ENCODE results near the gene PLEKHG4B. TPM values are rescaled to one million over a fixed set of nuclear protein-coding genes. Genes with fewer than 3 reads are reported as not detected.

The PLEKHG4B gene
- total RNA-seq, 4 donors from 2014 or later, result 5.5 to 10.9 (median 7.1) TPM

DNA sequence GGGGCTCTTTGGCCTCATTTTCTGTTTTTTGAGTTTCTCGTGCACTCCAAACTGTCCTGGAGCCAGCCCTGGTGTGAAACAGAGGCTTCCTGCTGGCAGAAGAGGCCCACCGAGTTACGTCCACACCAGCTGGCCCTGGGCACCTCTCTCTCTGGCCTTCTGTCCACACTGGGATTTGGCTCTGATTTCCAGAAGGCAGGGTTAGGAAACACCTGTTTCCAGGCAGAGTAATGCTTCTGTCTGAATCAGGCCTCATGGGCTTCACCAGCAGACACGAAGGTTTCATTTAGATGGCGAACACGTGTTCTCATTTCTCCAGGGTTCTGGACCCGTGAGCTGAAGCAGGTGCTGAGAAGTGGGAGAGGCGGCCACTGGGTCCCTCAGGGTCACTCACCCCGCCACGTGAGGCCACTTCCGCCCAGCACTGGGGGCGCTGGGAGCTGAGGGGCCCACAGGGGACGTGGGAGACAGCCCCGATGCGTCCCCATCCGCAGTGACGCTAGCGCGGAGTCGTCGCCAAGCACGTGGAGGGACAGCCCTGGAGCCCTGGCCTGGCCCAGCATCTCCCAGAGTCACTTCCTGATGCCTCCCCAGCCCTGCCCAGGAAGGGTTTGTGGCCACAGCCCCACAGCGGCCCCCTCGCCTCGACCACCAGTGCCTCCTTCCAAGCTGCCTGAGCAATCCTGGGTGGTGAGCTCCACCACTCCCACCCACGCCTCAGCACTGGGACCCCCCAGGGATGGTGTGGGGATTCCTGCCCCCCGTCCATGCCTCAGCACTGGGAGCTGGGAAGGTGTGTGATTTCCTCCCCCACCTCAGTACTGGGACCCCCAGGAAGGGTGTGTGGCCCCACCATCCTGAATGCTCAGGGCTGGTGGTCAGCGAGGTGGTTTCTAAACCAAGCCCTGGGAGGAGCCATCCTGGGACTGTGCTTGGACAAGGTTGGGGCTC is 94.4 kb downstream of the PLEKHG4B start:
- TF ChIP-seq, protein P1, sequence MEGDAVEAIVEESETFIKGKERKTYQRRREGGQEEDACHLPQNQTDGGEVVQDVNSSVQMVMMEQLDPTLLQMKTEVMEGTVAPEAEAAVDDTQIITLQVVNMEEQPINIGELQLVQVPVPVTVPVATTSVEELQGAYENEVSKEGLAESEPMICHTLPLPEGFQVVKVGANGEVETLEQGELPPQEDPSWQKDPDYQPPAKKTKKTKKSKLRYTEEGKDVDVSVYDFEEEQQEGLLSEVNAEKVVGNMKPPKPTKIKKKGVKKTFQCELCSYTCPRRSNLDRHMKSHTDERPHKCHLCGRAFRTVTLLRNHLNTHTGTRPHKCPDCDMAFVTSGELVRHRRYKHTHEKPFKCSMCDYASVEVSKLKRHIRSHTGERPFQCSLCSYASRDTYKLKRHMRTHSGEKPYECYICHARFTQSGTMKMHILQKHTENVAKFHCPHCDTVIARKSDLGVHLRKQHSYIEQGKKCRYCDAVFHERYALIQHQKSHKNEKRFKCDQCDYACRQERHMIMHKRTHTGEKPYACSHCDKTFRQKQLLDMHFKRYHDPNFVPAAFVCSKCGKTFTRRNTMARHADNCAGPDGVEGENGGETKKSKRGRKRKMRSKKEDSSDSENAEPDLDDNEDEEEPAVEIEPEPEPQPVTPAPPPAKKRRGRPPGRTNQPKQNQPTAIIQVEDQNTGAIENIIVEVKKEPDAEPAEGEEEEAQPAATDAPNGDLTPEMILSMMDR (IDR thresholded peaks at IDR 0.05), result no peak
- no peak for TF ChIP-seq POLR2A (IDR thresholded peaks at IDR 0.05)
- no peak for DNase-seq
- 79 to 81% methylated on average over 11 to 19 of the region's 28 CpGs for WGBS, 2 donors
- intact Hi-C loops (cut with DNase I), result no loop called here
- Histone ChIP-seq H3K36me3 (no peaks in the 10 kb centered on the region), H3K27ac (no peak overlapping the region), H3K9me3 (no peaks in the 10 kb centered on the region), H3K4me1 (peaks cover 10 to 21% of the 10 kb centered on the region in 2 donors), H3K27me3 (no peaks in the 10 kb centered on the region), H3K4me3 (replicated peaks in 1 of 3) (no peak overlapping the region)

DNA sequence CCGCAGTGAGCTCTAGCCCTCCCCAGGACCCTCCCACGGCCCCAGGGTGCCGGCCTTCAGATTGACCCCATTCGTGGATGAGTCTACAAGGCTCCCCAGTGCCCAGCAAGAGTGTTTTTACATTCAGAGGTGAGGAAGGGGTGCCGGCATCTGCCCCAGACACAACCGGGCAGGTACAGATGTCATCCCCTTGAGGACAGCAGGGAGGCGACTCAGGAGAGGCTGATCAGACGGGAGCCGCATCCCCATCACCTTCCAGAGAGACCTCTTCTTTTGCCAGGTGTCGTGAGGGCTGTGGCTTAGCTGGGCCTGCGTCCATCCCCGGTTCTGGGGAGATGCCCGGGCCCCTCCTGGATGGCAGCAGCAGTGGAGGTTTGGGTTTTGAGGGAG is 95.1 kb downstream of the PLEKHG4B start:
- H3K27ac ChIP-seq, result no peak overlapping the region
- peaks cover 14 to 25% of the 10 kb centered on the region in 2 donors for H3K4me1 ChIP-seq
- H3K36me3 ChIP-seq, result no peaks in the 10 kb centered on the region
- 20 to 82% methylated on average over 2 to 13 of the region's 13 CpGs for WGBS, 2 donors
- no peaks in the 10 kb centered on the region for H3K27me3 ChIP-seq
- TF ChIP-seq, protein P1 (IDR thresholded peaks at IDR 0.05), result no peak
- TF ChIP-seq POLR2A (IDR thresholded peaks at IDR 0.05), result no peak
- no peak for DNase-seq
- intact Hi-C loops (cut with DNase I), result no loop called here
- no peaks in the 10 kb centered on the region for H3K9me3 ChIP-seq
- no peak overlapping the region for H3K4me3 ChIP-seq (replicated peaks in 1 of 3)

DNA sequence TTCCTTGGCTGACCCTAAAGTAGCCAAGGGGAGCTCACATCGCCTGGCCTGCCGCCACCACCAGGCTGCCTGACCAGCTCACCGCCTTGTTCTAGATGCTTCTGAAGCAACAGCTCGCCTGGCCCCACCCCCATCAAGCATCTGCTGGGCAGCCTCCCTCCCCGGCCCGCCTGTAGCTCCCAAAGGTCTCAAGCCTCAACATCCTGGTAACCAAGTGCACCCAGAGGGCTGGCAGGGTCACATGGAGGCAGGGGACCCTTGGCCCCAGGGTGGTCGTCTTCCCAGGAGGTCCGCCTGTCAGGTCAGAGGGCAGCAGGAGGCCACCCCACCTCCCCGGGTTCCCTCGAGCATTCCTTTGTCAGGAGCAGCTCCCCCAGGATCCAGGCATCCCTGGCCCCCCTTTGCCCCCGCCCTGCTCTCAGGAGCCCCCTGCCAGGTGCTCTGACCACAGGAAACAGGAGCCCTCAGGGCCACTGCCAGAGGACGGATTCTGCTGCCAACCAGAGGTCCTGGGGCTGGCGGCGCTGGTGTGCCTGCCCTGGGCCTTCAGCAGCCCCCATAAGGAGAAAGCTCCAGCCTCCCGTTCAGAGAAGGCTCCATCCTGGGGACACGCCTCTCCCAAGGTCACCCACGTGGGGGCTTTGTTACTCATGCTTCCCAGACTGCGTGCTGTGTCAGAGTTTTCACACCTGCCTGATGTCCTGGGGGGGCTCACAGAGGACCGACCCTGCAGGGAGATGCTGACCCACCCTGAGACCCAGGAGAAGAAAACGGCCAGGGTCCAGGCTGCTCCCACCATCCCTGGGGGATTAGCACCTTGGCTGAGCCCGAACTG is 95.9 kb downstream of the PLEKHG4B start:
- Histone ChIP-seq H3K27ac (no peak overlapping the region), H3K36me3 (no peaks in the 10 kb centered on the region), H3K9me3 (no peaks in the 10 kb centered on the region), H3K4me1 (peaks cover 14 to 25% of the 10 kb centered on the region in 2 donors), H3K4me3 (replicated peaks in 1 of 3) (no peak overlapping the region), H3K27me3 (no peaks in the 10 kb centered on the region)
- intact Hi-C loops (cut with DNase I), result no loop called here
- WGBS, 2 donors, result 47 to 74% methylated on average over 7 of the region's 21 CpGs
- DNase-seq, result no peak
- no peak for TF ChIP-seq POLR2A (IDR thresholded peaks at IDR 0.05)
- TF ChIP-seq, protein P1 (IDR thresholded peaks at IDR 0.05), result no peak

DNA sequence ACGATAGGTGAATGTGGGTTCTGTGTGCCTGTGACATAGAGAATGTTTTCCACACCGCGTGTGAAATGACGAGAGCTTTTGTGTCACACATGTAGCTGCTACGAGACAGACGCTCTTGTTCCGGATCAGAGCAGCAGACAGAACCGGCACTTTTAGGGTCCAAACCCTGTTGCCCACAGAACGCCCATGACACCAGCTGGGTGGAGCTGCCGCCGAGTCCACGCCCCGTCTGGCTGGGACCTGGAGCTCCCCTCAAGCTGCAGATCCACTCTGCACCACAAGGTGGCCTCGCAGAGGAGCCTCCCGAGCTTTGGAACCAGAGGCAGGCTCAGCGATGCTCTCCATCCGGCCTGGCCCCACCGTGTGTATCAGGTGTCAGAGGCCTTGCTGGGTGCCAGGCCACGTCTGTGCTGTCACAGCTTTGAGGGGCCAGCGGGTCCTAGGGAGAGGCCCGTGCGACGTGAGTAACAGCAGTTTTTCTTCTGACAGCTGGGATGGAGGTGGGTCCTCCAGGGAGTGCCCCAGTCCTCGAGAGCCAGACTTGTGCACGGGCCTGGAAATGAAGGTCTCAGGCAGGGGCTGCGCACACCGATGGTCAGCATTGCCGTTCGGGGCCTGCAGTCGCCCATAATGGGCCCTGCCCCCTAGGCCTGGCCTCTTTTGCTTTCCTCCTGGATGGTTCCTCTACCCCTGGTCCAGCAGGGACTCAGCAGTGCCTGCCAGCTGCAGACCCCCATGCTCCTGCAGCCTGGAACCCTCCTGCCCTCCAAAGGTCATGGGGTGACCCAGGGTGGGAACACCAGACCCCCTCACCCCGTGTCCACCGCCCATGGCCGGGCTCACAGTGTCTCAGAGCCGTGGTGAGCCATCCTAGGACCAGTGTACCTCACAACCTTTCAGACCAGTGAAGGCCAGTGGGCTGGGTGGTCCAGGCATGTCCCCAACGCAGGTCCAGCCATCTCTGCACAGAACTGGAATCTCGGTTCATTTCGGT is 96.8 kb downstream of the PLEKHG4B start:
- WGBS, 2 donors, result 41 to 46% methylated on average over 18 to 24 of the region's 37 CpGs
- Histone ChIP-seq H3K4me3 (replicated peaks in 1 of 3) (no peak overlapping the region), H3K4me1 (peaks cover 14 to 25% of the 10 kb centered on the region in 2 donors), H3K36me3 (no peaks in the 10 kb centered on the region), H3K27ac (no peak overlapping the region), H3K9me3 (no peaks in the 10 kb centered on the region), H3K27me3 (no peaks in the 10 kb centered on the region)
- peak; percentile 86 to 90 for DNase-seq
- TF ChIP-seq POLR2A (IDR thresholded peaks at IDR 0.05), result no peak
- TF ChIP-seq, protein P1 (IDR thresholded peaks at IDR 0.05), result peak; percentile 82 to 98 (median 91)
- intact Hi-C loops (cut with DNase I), result no loop called here

All from thyroid gland (tissue), 4 donors.